ENCODE measurements around the gene EEF1G.

Gene EEF1G

GRCh38 chr11:62538470-62539237, 35.0 kb downstream of the EEF1G start:
- no peak for DNase-seq

GRCh38 chr11:62536301-62536957, 37.3 kb downstream of the EEF1G start:
- DNase-seq, result no peak

- no peak for DNase-seq
Observed at GRCh38 chr11:62535802-62536201, 37.9 kb downstream of the EEF1G start.

GRCh38 chr11:62534779-62535545, 38.7 kb downstream of the EEF1G start:
- no peak for DNase-seq

GRCh38 chr11:62532096-62532495, 41.6 kb downstream of the EEF1G start:
- no peak for DNase-seq

GRCh38 chr11:62516736-62517371, 56.8 kb downstream of the EEF1G start:
- DNase-seq, result peak; percentile 31

- DNase-seq, result peak; percentile 41
Observed at GRCh38 chr11:62514151-62514550, 59.5 kb downstream of the EEF1G start.

- DNase-seq, result peak; percentile 43
Observed at GRCh38 chr11:62513626-62514025, 60.1 kb downstream of the EEF1G start.

- peak; percentile 26 for DNase-seq
Observed at GRCh38 chr11:62512961-62513360, 60.7 kb downstream of the EEF1G start.

Measured in CD4-positive, alpha-beta T cell treated with Interleukin-10 for 1 hour (primary cell).